GM11168 (cell line): ENCODE data around the gene ENG.

Experiments used
- in situ Hi-C: fragments of 300-500 bp; cut with MboI; formaldehyde crosslinking; loops from one replicate; pipeline ENCODE4 v1.12.0; 2022; ENCODE audit warnings: low sequenced_read_pairs; ENCODE audit not compliant: unreplicated experiment

The ENG gene

GRCh38 chr9:127818574-127818973 is 35.9 kb downstream of the ENG start:
- in situ Hi-C loops, result no loop called here

- in situ Hi-C loops, result no loop called here
Measured at GRCh38 chr9:127817881-127818434, 36.5 kb downstream of the ENG start.

- in situ Hi-C loops, result no loop called here
Measured at GRCh38 chr9:127816728-127817127, 37.7 kb downstream of the ENG start.

GRCh38 chr9:127816362-127816725 is 38.1 kb downstream of the ENG start:
- in situ Hi-C loops, result no loop called here

GRCh38 chr9:127815512-127816361 is 38.7 kb downstream of the ENG start:
- in situ Hi-C loops, result no loop called here

DNA sequence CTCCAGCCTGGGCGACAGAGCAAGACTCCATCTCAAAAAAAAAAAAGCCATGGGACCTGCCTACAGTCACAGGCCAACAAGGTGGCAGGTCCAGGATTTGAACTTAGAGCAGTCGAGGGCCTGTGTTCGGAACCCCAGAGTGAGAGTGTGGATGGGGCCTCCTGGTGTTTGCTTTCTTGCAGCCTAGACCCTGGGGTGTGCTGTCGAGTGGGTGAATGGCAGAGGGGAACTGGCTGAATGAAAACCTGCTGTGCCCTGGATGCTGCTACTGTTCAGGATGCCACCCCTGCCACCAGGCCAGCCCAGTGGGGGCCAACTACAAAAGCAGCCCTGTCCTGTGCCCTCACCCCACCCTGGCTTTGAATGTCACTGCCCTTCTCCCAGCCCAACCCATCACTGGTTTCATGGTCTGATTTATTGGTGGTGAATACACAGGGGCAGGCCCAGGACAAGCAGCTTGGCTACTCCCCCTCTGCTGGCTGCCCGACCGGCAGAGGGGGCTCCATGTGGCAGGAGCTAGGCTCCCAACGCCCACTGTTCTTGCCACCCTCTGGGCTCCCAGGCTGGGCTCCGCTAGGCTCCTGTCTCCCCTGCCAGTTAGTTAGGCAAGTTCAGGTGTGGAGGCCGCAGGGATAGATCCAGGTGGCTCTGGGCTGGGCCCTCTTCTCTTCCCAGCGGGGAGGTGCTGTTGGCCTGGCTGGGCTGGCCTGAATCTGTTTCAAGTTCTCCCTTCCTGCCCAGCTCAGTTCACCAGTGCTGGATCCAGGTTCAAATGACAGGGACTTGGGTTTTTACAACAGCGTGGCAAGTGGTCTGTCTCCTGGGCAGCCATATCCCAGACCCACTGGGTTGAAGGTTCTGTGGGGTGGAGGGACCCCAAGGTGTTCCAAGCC is 39.6 kb downstream of the ENG start:
- in situ Hi-C loops, result no loop called here

GRCh38 chr9:127813686-127814226 is 40.7 kb downstream of the ENG start:
- in situ Hi-C loops, result no loop called here

- in situ Hi-C loops, result no loop called here
Measured at GRCh38 chr9:127812936-127813675, 41.4 kb downstream of the ENG start.

DNA sequence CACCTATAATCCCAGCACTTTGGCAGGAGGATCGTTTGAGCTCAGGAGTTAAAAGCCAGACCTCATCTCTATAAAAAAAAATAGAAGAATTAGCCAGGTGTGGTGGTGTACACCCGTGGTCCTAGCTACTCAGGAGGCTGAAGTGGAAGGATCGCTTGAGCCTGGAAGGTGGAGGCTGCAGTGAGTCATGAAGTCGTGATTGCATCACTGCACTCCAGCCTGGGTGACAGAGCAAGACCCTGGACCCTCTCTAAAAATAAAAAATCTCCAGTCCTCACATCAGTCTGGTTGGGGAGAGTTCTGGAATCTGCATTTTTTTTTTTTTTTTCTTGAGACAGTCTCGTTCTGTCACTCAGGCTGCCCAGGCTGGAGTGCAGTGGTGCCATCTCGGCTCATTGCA is 42.4 kb downstream of the ENG start:
- in situ Hi-C loops, result no loop called here

DNA sequence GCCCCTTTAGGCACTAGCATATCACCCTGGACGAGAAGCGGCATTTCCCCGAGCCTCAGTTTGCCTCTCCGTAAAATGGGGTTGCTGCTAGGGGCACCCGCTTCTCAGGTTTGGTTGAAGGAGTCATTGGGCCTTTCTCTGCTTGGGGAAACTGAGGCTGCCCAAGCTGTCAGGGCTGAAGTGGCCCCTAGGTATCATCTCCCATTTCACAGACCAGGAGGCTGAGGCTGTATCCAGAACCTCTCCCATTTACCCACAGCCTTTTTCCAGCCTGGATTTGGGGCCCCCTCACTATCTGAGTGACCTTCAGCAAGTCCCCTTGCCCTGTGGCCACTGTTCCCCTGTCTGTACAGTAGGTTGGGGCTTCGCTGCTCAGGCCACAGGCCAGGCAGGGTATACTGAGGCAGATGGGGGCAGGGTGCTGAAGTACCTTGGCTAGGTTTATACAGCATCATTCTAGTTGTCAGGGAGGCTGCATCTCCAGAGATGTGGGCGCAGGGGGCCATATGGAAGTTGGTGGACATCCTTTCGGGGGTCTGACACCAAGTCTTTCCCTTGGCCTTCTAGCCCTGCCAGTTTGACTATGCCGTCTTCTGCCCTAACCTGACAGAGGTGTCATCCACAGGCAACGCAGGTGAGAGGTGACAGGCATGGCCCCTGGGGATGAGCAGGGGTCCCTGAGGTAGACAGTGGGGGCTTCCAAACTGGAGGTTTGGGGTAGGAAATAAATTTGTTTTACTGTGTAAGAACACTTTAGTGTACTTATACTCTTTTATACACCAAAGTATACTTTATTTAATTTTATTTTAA is 43.9 kb downstream of the ENG start:
- in situ Hi-C loops, result no loop called here

- in situ Hi-C loops, result no loop called here
Measured at GRCh38 chr9:127809540-127810377, 44.7 kb downstream of the ENG start.

- in situ Hi-C loops, result no loop called here
Measured at GRCh38 chr9:127809002-127809539, 45.4 kb downstream of the ENG start.

DNA sequence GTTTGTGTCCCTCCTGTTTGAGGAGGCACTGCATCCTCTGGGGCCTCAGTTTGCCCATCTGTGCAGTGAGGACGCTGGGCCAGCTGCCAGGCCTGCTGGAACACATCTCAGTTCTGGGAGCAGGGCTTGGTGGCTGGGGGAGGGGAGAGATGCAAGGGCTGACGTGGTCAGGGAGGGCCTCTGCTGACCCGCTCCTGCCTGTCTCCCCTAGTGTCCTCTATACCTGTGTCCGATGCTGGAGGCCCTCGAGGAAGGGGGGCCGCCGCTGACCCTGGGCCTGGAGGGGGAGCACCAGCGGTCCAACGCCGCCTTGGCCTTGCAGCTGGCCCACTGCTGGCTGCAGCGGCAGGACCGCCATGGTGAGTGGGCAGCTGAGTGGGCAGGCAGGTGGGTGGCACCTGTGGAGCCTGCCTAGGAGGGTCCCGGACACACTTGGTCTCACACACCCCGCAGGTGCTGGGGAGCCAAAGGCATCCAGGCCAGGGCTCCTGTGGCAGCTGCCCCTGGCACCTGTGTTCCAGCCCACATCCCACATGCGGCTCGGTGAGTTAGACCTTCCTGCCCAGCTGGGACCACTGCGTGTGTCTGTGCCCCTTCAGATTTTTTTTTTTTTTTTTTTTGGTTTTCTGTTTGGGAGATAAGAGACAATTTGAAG is 46.0 kb downstream of the ENG start:
- in situ Hi-C loops, result no loop called here

DNA sequence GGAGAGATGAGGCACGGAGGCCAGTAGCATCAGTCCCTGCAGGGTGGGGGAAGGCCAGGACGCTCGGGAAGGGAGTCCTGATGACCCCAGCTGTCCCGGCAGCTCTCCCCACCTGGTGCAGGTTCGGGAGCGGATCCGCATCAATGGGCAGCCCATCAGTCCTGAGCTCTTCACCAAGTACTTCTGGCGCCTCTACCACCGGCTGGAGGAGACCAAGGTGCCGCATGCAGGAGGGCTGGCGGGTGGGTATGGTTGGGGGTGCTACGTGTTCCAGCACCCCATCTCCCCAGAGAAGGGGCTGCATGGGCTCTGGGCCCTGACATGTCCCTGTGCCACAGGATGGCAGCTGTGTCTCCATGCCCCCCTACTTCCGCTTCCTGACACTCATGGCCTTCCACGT is 47.6 kb downstream of the ENG start:
- in situ Hi-C loops, result no loop called here

DNA sequence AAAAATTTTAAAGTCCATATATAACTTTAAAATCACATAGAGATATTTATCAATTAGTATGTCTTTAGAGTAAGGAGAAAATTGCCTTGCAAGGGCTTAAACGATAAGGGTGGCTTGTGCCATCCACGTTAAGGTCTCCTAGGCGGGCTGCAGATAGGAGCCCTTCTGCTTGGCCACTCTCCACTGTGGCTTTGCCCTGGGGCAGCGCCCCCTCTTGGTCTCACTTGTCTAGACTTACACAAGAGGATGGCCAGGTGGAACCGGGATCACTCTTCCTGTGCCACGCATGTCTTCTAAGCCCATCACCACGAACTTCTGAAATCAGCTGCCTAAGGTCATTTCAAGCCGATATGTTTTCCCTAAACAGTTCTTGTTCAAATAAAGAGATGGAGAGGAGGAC is 48.8 kb downstream of the ENG start:
- in situ Hi-C loops, result no loop called here

DNA sequence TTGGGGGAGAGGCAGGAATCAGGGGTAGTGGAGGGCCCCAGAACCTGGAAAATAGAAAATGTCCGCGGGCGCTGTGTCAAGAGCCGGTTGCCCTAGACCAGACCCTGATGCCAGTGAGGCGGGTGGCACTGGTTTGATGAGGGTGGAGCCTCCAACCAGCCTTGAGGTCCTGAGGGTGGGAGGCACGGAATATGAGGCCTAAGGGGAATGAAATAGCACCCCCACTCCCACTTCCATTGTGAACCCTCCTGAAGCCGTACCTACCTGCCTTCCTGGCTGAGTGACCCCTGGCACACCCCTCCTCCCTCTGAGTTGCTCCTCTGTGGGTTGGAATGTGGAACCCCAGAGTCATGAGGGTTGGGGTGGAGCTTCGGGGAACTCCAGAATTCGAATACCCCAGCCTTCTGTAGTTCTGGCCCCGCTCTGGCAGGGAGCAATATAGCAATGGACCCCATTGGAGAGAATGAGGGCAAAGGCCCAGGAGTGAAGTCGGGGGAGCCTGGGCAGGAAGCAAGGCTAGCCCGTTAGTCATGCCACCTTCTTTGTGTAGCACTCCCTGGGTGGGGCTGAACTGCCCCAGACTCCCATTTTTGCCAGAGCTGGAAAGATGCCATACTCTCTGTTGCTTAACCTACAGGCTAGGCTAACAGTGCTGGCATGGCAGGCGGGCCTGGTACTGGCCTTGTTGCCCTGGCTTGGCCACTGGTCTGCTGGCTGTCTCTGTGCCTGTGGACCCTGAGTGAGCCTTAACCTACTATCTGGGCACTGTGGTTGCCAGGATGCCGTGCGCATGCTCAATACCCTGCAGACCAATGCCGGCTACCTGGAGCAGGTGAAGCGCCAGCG is 50.7 kb downstream of the ENG start:
- in situ Hi-C loops, result no loop called here
